Measurements from ENCODE around the gene KLHL36.
A peak's percentile ranks its signal among the peaks of the same experiment; 100 is the strongest.

Gene KLHL36

DNA sequence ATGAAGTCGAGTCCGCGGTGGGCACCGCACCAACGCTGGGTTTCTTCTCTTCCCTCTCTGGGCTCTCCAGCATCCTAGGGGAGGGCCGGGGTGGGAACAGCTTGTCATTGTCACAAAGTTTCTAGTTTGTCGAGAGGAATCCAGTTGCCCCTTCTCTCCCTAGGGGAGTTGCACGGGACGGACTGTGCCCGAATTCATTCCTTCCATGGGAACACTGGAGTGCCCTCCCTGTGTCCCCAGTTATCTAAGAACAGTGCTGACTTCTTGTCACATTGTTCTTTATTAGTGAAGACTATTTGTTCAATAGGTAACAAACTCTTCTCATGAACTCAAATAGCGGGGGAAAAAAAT lies 1.2 kb downstream of the KLHL36 start:
- H3K36me3 ChIP-seq (ENCODE audit: insufficient read depth, insufficient read length, low read length) = peaks cover 23% of the 10 kb centered on the region
- peak overlapping the region; percentile 73 for H3K4me3 ChIP-seq (ENCODE audit: insufficient read length, low read depth)
- peak overlapping the region; percentile 81 for H3K9ac ChIP-seq (ENCODE audit: insufficient read length, low read depth)
- peaks cover 23% of the 10 kb centered on the region for H3K27me3 ChIP-seq (ENCODE audit: insufficient read depth, insufficient read length)
- no peak for TF ChIP-seq ZNF274 (IDR thresholded peaks at IDR 0.05; ENCODE audit: low read depth, low read length)
- TF ChIP-seq YY1 (IDR thresholded peaks at IDR 0.05; ENCODE audit: insufficient read depth, insufficient read length) = no peak
- TF ChIP-seq SUZ12 (IDR thresholded peaks at IDR 0.05; ENCODE audit: extremely low read depth, insufficient read depth, insufficient read length) = no peak
- DNase-seq (ENCODE audit: low read depth, low spot score) = no peak
- no peaks in the 10 kb centered on the region for H3K9me3 ChIP-seq (ENCODE audit: insufficient read depth, low read length)
- peaks cover 4% of the 10 kb centered on the region for H3K4me1 ChIP-seq (ENCODE audit: insufficient read depth, insufficient read length)

DNA sequence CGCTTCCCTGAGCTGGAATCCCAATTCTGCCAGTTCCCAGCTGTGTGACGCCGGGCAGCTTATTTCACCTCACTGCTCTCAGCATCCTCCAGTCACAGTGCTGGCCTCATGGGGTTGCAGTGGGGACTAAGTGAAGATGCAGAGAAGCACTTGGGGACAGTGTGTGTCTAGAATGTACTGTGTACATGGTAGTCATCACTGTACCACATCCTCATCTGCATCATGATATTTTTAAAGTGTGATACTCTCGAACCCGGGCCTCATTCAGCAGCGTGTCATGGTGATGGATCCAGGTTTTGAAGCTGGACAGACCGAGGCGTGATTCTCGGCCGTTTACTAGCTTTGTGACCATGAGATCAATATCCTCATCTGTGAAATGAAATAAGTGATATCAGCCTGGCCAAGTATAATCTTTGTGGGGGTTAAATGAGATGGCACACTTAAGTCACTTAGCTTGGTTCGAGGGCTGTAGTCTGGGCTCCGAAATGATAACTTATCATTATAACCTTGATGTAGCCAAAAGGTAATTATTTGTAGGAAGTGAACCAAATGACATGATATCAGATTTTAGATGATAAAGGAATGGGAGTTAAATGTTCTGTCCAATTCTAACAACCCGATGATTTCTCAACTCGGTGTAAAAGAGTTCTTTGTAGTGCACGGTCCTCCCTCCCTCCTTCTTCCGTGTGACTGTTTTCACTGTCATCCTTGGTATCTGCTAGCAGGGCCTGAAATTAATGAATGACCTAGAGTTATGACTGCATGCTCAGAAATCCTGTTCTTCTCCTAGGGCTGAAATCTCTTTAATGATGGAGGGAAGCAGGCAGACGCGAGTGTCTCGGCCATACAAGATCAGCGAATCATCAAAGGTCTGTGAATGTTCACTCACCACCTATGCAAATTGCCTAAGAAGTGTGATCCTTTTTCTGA lies 2.0 kb downstream of the KLHL36 start:
- Histone ChIP-seq H3K9ac (ENCODE audit: insufficient read length, low read depth) (no peak overlapping the region), H3K4me3 (ENCODE audit: insufficient read length, low read depth) (no peak overlapping the region), H3K9me3 (ENCODE audit: insufficient read depth, low read length) (no peaks in the 10 kb centered on the region), H3K4me1 (ENCODE audit: insufficient read depth, insufficient read length) (peaks cover 4% of the 10 kb centered on the region), H3K27me3 (ENCODE audit: insufficient read depth, insufficient read length) (peaks cover 23% of the 10 kb centered on the region), H3K36me3 (ENCODE audit: insufficient read depth, insufficient read length, low read length) (peaks cover 23% of the 10 kb centered on the region)
- no peak for DNase-seq (ENCODE audit: low read depth, low spot score)
- TF ChIP-seq YY1 (IDR thresholded peaks at IDR 0.05; ENCODE audit: insufficient read depth, insufficient read length) (no peak), ZNF274 (IDR thresholded peaks at IDR 0.05; ENCODE audit: low read depth, low read length) (no peak)

DNA sequence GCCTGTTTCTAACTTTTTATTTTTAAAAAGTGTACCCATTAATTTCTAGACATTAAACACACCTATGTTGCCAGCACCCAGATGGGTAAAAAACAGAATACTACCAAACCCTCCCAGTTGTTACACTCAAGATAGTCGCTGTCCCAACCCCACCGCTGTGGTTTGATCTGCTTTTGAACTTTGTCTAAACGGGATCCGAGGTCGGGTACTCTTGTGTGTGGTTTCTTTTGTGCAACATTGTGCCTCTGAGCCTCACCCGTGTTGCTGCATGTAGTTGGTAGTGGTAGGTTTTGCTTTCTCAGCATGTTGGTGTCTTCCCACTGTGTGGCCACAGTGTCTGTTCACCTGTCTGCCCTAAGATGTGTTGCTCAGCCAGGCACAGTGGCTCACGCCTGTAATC lies 4.3 kb downstream of the KLHL36 start:
- peaks cover 4% of the 10 kb centered on the region for H3K4me1 ChIP-seq (ENCODE audit: insufficient read depth, insufficient read length)
- no peak overlapping the region for H3K4me3 ChIP-seq (ENCODE audit: insufficient read length, low read depth)
- no peaks in the 10 kb centered on the region for H3K9me3 ChIP-seq (ENCODE audit: insufficient read depth, low read length)
- TF ChIP-seq YY1 (IDR thresholded peaks at IDR 0.05; ENCODE audit: insufficient read depth, insufficient read length) (no peak), ZNF274 (IDR thresholded peaks at IDR 0.05; ENCODE audit: low read depth, low read length) (no peak), SUZ12 (IDR thresholded peaks at IDR 0.05; ENCODE audit: extremely low read depth, insufficient read depth, insufficient read length) (no peak)
- H3K36me3 ChIP-seq (ENCODE audit: insufficient read depth, insufficient read length, low read length) = peaks cover 34% of the 10 kb centered on the region
- H3K9ac ChIP-seq (ENCODE audit: insufficient read length, low read depth) = no peak overlapping the region
- peaks cover 15% of the 10 kb centered on the region for H3K27me3 ChIP-seq (ENCODE audit: insufficient read depth, insufficient read length)
- DNase-seq (ENCODE audit: low read depth, low spot score) = no peak

DNA sequence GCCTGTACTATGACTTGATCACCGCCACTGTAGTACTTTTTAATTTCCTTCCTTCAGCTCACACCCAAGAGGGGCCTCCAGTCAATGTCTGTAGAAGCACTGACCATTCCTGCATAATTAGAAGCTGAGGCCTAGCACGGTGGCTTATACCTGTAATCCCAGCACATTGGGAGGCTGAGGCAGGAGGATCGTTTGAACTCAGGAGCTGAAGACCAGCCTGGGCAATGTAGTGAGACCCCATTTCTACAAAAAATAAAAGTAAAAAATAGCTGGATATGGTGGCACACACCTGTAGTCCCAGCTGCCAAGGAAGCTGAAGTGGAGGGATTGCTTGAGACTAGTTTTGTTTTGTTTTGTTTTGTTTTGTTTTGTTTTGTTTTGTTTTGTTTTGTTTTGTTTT lies 5.9 kb downstream of the KLHL36 start:
- Histone ChIP-seq H3K9ac (ENCODE audit: insufficient read length, low read depth) (peak overlapping the region; percentile 11), H3K27me3 (ENCODE audit: insufficient read depth, insufficient read length) (peaks cover 4% of the 10 kb centered on the region), H3K36me3 (ENCODE audit: insufficient read depth, insufficient read length, low read length) (peaks cover 49% of the 10 kb centered on the region), H3K4me3 (ENCODE audit: insufficient read length, low read depth) (no peak overlapping the region), H3K4me1 (ENCODE audit: insufficient read depth, insufficient read length) (no peaks in the 10 kb centered on the region), H3K9me3 (ENCODE audit: insufficient read depth, low read length) (no peaks in the 10 kb centered on the region)
- no peak for DNase-seq (ENCODE audit: low read depth, low spot score)
- TF ChIP-seq ZNF274 (IDR thresholded peaks at IDR 0.05; ENCODE audit: low read depth, low read length) (no peak), SUZ12 (IDR thresholded peaks at IDR 0.05; ENCODE audit: extremely low read depth, insufficient read depth, insufficient read length) (no peak), YY1 (IDR thresholded peaks at IDR 0.05; ENCODE audit: insufficient read depth, insufficient read length) (no peak)

DNA sequence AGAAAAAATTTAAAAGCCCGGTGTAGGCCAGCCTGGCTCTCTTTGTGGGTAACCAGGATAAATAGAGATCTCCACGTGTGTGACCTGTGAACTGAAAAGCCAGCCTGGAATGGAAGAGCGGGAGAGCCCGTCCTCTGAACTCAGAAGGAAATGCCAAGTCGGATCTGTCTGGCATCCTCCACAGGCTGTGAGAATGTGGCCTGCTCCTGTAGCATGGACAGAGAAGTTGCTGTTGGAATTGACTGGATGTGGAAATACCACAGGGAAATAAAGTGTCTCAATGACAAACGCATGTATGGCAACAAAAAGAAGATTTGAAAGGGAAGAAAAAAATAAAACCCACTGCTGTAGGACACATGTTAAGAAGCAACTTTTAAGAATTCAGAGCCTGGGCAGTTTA lies 6.7 kb downstream of the KLHL36 start:
- Histone ChIP-seq H3K36me3 (ENCODE audit: insufficient read depth, insufficient read length, low read length) (peaks cover 56% of the 10 kb centered on the region), H3K9ac (ENCODE audit: insufficient read length, low read depth) (no peak overlapping the region), H3K27me3 (ENCODE audit: insufficient read depth, insufficient read length) (no peaks in the 10 kb centered on the region), H3K4me3 (ENCODE audit: insufficient read length, low read depth) (no peak overlapping the region), H3K9me3 (ENCODE audit: insufficient read depth, low read length) (no peaks in the 10 kb centered on the region), H3K4me1 (ENCODE audit: insufficient read depth, insufficient read length) (no peaks in the 10 kb centered on the region)
- DNase-seq (ENCODE audit: low read depth, low spot score) = no peak
- TF ChIP-seq SUZ12 (IDR thresholded peaks at IDR 0.05; ENCODE audit: extremely low read depth, insufficient read depth, insufficient read length) = no peak
- TF ChIP-seq ZNF274 (IDR thresholded peaks at IDR 0.05; ENCODE audit: low read depth, low read length) = no peak
- no peak for TF ChIP-seq YY1 (IDR thresholded peaks at IDR 0.05; ENCODE audit: insufficient read depth, insufficient read length)

DNA sequence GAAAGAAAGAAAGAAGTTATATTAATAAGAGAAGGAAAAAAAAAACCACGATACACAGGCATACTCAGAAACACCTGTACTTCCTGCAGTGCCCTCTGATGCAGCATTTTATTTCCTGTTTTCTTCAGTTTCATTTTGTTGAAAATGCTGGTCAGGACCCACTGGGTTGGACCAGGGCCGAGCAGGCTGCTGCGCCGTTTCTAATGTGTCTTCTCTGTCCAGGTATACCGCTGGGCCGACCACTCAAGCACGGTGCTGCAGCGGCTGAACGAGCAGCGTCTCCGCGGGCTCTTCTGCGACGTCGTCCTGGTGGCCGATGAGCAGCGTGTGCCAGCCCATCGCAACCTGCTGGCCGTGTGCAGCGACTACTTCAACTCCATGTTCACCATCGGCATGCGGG lies 8.3 kb downstream of the KLHL36 start:
- Histone ChIP-seq H3K9me3 (ENCODE audit: insufficient read depth, low read length) (no peaks in the 10 kb centered on the region), H3K36me3 (ENCODE audit: insufficient read depth, insufficient read length, low read length) (peaks cover 62% of the 10 kb centered on the region)
- no peak for TF ChIP-seq SUZ12 (IDR thresholded peaks at IDR 0.05; ENCODE audit: extremely low read depth, insufficient read depth, insufficient read length)
- TF ChIP-seq ZNF274 (IDR thresholded peaks at IDR 0.05; ENCODE audit: low read depth, low read length) = no peak
- no peak for TF ChIP-seq YY1 (IDR thresholded peaks at IDR 0.05; ENCODE audit: insufficient read depth, insufficient read length)

DNA sequence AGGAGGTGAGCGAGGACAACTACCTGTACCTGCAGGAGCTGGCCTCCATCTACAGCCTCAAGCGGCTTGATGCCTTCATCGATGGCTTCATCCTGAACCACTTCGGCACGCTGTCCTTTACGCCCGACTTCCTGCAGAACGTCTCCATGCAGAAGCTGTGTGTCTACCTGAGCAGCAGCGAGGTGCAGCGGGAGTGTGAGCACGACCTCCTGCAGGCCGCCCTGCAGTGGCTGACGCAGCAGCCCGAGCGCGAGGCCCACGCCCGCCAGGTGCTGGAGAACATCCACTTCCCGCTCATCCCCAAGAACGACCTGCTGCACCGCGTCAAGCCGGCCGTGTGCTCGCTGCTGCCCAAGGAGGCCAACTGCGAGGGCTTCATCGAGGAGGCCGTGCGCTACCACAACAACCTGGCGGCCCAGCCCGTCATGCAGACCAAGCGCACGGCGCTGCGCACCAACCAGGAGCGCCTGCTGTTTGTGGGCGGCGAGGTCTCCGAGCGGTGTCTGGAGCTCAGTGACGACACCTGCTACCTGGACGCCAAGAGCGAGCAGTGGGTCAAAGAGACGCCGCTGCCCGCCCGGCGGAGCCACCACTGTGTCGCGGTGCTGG lies 9.0 kb downstream of the KLHL36 start:
- Histone ChIP-seq H3K27me3 (ENCODE audit: insufficient read depth, insufficient read length) (no peaks in the 10 kb centered on the region), H3K4me1 (ENCODE audit: insufficient read depth, insufficient read length) (no peaks in the 10 kb centered on the region), H3K9ac (ENCODE audit: insufficient read length, low read depth) (no peak overlapping the region), H3K4me3 (ENCODE audit: insufficient read length, low read depth) (no peak overlapping the region), H3K36me3 (ENCODE audit: insufficient read depth, insufficient read length, low read length) (peaks cover 65% of the 10 kb centered on the region), H3K9me3 (ENCODE audit: insufficient read depth, low read length) (no peaks in the 10 kb centered on the region)
- TF ChIP-seq YY1 (IDR thresholded peaks at IDR 0.05; ENCODE audit: insufficient read depth, insufficient read length) (no peak), SUZ12 (IDR thresholded peaks at IDR 0.05; ENCODE audit: extremely low read depth, insufficient read depth, insufficient read length) (no peak), ZNF274 (IDR thresholded peaks at IDR 0.05; ENCODE audit: low read depth, low read length) (no peak)
- DNase-seq (ENCODE audit: low read depth, low spot score) = no peak

More for the DNA sequence above, 8.3 kb downstream of the KLHL36 start:
- Histone ChIP-seq H3K4me3 (ENCODE audit: insufficient read length, low read depth) (no peak overlapping the region), H3K4me1 (ENCODE audit: insufficient read depth, insufficient read length) (no peaks in the 10 kb centered on the region), H3K9ac (ENCODE audit: insufficient read length, low read depth) (no peak overlapping the region), H3K27me3 (ENCODE audit: insufficient read depth, insufficient read length) (no peaks in the 10 kb centered on the region)
- no peak for DNase-seq (ENCODE audit: low read depth, low spot score)
